ENCODE data around the gene EED. TPM values are rescaled to one million over a fixed set of nuclear protein-coding genes. Genes with fewer than 3 reads are reported as not detected.

EED gene
- total and polyA plus RNA-seq, 2 experiments from 2014 or later: 15.5 to 23.7 TPM

DNA sequence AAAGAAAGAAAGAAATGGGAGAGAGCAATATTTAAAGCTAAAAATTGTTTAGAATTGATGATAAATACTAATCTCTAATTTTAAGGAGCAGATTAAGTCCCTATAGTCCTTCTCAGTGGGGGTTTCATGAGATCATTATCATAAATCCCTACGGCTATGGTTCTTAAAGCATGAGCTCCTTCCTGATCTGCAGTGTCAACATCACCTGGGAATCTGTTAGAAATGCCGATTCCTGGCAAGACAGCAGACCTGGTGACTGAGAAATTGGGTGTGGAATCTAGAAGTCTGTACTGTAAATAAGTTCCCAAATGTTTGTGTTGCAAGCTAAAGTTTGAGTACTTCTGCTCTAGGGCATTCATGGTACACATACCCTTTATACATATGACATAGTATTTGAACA is 70.1 kb downstream of the EED start:
- Histone ChIP-seq H3K27ac (no peak overlapping the region), H3K79me2 (peaks cover 14% of the 10 kb centered on the region), H2AFZ (no peak overlapping the region), H3K9me2 (replicated peaks; ENCODE audit: insufficient read depth) (no peaks in the 10 kb centered on the region), H3K27me3 (no peaks in the 10 kb centered on the region), H3K9me3 (ENCODE audit: low read depth) (no peaks in the 10 kb centered on the region), H3K4me3 (no peak overlapping the region), H4K20me1 (ENCODE audit: insufficient read depth, poor library complexity, severe bottlenecking) (no peaks in the 10 kb centered on the region), H3K4me1 (ENCODE audit: insufficient read depth) (no peaks in the 10 kb centered on the region), H3K4me2 (no peak overlapping the region), H3K36me3 (replicated peaks; ENCODE audit: insufficient read depth, low read depth) (no peaks in the 10 kb centered on the region)
- WGBS (ENCODE audit: low lambda C conversion rate, missing lambda C conversion rate): 71% methylated on average over 2 of the region's 2 CpGs
- no peak for DNase-seq (ENCODE audit: low spot score)
- TF ChIP-seq EZH2 (IDR thresholded peaks at IDR 0.05; ENCODE audit: borderline replicate concordance) (no peak), EZH2phosphoT487 (IDR thresholded peaks at IDR 0.05; ENCODE audit: low read depth, severe bottlenecking, unreplicated experiment) (no peak)
- TF ChIP-seq, protein P1, sequence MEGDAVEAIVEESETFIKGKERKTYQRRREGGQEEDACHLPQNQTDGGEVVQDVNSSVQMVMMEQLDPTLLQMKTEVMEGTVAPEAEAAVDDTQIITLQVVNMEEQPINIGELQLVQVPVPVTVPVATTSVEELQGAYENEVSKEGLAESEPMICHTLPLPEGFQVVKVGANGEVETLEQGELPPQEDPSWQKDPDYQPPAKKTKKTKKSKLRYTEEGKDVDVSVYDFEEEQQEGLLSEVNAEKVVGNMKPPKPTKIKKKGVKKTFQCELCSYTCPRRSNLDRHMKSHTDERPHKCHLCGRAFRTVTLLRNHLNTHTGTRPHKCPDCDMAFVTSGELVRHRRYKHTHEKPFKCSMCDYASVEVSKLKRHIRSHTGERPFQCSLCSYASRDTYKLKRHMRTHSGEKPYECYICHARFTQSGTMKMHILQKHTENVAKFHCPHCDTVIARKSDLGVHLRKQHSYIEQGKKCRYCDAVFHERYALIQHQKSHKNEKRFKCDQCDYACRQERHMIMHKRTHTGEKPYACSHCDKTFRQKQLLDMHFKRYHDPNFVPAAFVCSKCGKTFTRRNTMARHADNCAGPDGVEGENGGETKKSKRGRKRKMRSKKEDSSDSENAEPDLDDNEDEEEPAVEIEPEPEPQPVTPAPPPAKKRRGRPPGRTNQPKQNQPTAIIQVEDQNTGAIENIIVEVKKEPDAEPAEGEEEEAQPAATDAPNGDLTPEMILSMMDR (IDR thresholded peaks at IDR 0.05; ENCODE audit: poor library complexity): no peak

Small RNA genes within 50 kb of the gene (small RNA-seq; reads per million reads assigned to genes)
- not detected for gene RF00017
- not detected for gene RN7SL225P

Other genes with a start within 250 kb of the EED start
- 197 and 248 TPM in 2 replicates for gene PICALM, start 175.7 kb upstream of the EED start, total RNA-seq
- 46.4 and 47.7 TPM in 2 replicates for gene PICALM, start 175.7 kb upstream of the EED start, polyA plus RNA-seq
- gene HIKESHI, start 57.5 kb downstream of the EED start, total RNA-seq: 46.2 and 46.6 TPM in 2 replicates
- 46.4 and 61.9 TPM in 2 replicates for gene HIKESHI, start 57.5 kb downstream of the EED start, polyA plus RNA-seq
- 0.33 and 0.40 TPM in 2 replicates for gene CCDC81, start 130.1 kb downstream of the EED start, total RNA-seq
- 0.16 TPM in 1 of 2 replicates, not detected in the other for gene CCDC81, start 130.1 kb downstream of the EED start, polyA plus RNA-seq

Data from hepatocyte (in vitro differentiated cells).